SK-N-SH treated with all-trans-retinoic acid at 6 μM for 48 hours (cell line): ENCODE results near the gene PYGL.
"Not testable (repeated sequence)": the region's sequence is repeated elsewhere in the genome, so short reads cannot be mapped to it uniquely, and the experiment has no call there.

Experiments used
- ATAC-seq: fragments of 200-7000 bp; cut with Tn5 transposase; 3 replicates; pipeline ENCODE4 v1.9.1; 2020; ENCODE audit warnings: mild to moderate bottlenecking, moderate library complexity
- ARNTL ChIP-seq: fragments of 450-650 bp; formaldehyde crosslinking; IDR thresholded peaks from 2 replicates; pipeline ENCODE4 v1.5.0; 2020; ENCODE audit warnings: low read depth, mild to moderate bottlenecking, moderate library complexity, borderline replicate concordance
- BACH2 ChIP-seq: fragments of 250-450 bp; sonication (Bioruptor Pico); IDR thresholded peaks from 2 replicates; pipeline ENCODE4 v1.9.0; 2021; ENCODE audit warnings: mild to moderate bottlenecking, borderline replicate concordance
- CREB5 ChIP-seq: fragments of 250-450 bp; sonication (Bioruptor Pico); IDR thresholded peaks from 2 replicates; pipeline ENCODE4 v1.5.1; 2020; ENCODE audit warnings: low read depth, mild to moderate bottlenecking, moderate library complexity
- CSDC2 ChIP-seq: fragments of 250-450 bp; sonication (Bioruptor Pico); IDR thresholded peaks from 2 replicates; pipeline ENCODE4 v1.5.0; 2020; ENCODE audit warnings: mild to moderate bottlenecking, moderate library complexity
- CSRNP3 ChIP-seq: fragments of 250-450 bp; sonication (Bioruptor Pico); IDR thresholded peaks from 2 replicates; pipeline ENCODE4 v1.5.1; 2021; ENCODE audit warnings: mild to moderate bottlenecking, moderate library complexity
- ESRRG ChIP-seq: fragments of 250-450 bp; sonication (Bioruptor Pico); IDR thresholded peaks from 2 replicates; pipeline ENCODE4 v1.6.1; 2021; ENCODE audit warnings: mild to moderate bottlenecking
- GLIS3 ChIP-seq: fragments of 250-450 bp; sonication (Bioruptor Pico); IDR thresholded peaks from 2 replicates; pipeline ENCODE4 v1.5.0; 2020; ENCODE audit warnings: mild to moderate bottlenecking, moderate library complexity
- ISL1 ChIP-seq: fragments of 250-450 bp; sonication (Bioruptor Pico); IDR thresholded peaks from 2 replicates; pipeline ENCODE4 v2.1.2; 2022; ENCODE audit warnings: mild to moderate bottlenecking, moderate library complexity
- OSR1 ChIP-seq: fragments of 250-450 bp; sonication (Bioruptor Pico); IDR thresholded peaks from 2 replicates; pipeline ENCODE4 v1.8.0; 2022; ENCODE audit warnings: moderate library complexity, mild to moderate bottlenecking, inconsistent platforms
- PATZ1 ChIP-seq: fragments of 250-450 bp; sonication (Bioruptor Pico); IDR thresholded peaks from 2 replicates; pipeline ENCODE4 v1.8.0; 2020; ENCODE audit warnings: mild to moderate bottlenecking, moderate library complexity, borderline replicate concordance
- POU6F1 ChIP-seq: fragments of 250-450 bp; sonication (Bioruptor Pico); IDR thresholded peaks from 2 replicates; pipeline ENCODE4 v1.8.0; 2021; ENCODE audit warnings: low read depth, mild to moderate bottlenecking, moderate library complexity, borderline replicate concordance
- PPARA ChIP-seq: fragments of 250-450 bp; sonication (Bioruptor Pico); IDR thresholded peaks from 2 replicates; pipeline ENCODE4 v1.5.0; 2020; ENCODE audit warnings: mild to moderate bottlenecking, borderline replicate concordance
- RARB ChIP-seq: fragments of 250-450 bp; sonication (Bioruptor Pico); IDR thresholded peaks from 2 replicates; pipeline ENCODE4 v1.8.0; 2021; ENCODE audit warnings: mild to moderate bottlenecking, moderate library complexity
- SNAI2 ChIP-seq: fragments of 250-450 bp; sonication (Bioruptor Pico); IDR thresholded peaks from 2 replicates; pipeline ENCODE4 v1.5.0; 2020; ENCODE audit warnings: mild to moderate bottlenecking, moderate library complexity
- TCF4 ChIP-seq: fragments of 250-450 bp; sonication (Bioruptor Pico); IDR thresholded peaks from 2 replicates; pipeline ENCODE4 v1.8.0; 2021; ENCODE audit warnings: mild to moderate bottlenecking, moderate library complexity, borderline replicate concordance
- TOX ChIP-seq: fragments of 250-450 bp; sonication (Bioruptor Pico); IDR thresholded peaks from 2 replicates; pipeline ENCODE4 v1.8.0; 2021; ENCODE audit warnings: mild to moderate bottlenecking, moderate library complexity, borderline replicate concordance
- TSHZ2 ChIP-seq: fragments of 250-450 bp; sonication (Bioruptor Pico); IDR thresholded peaks from 2 replicates; pipeline ENCODE4 v1.5.0; 2020; ENCODE audit warnings: mild to moderate bottlenecking, moderate library complexity
- ZC3H10 ChIP-seq: fragments of 250-450 bp; sonication (Bioruptor Pico); IDR thresholded peaks from 2 replicates; pipeline ENCODE4 v1.5.1; 2021; ENCODE audit warnings: mild to moderate bottlenecking, moderate library complexity
- ZFP3 ChIP-seq: fragments of 250-450 bp; sonication (Bioruptor Pico); IDR thresholded peaks from 2 replicates; pipeline ENCODE4 v1.5.0; 2020; ENCODE audit warnings: mild to moderate bottlenecking, moderate library complexity
- ZFP30 ChIP-seq: fragments of 450-650 bp; formaldehyde crosslinking; IDR thresholded peaks from 2 replicates; pipeline ENCODE4 v1.5.0; 2022; ENCODE audit warnings: mild to moderate bottlenecking, moderate library complexity
- ZNF70 ChIP-seq: fragments of 450-650 bp; formaldehyde crosslinking; IDR thresholded peaks from 2 replicates; pipeline ENCODE4 v1.5.0; 2020; ENCODE audit warnings: mild to moderate bottlenecking, moderate library complexity
- ZNF8 ChIP-seq: fragments of 450-650 bp; formaldehyde crosslinking; IDR thresholded peaks from 2 replicates; pipeline ENCODE4 v1.5.0; 2020; ENCODE audit warnings: mild to moderate bottlenecking, moderate library complexity

The PYGL gene

GRCh38 chr14:50904719-50905118 is 39.6 kb downstream of the PYGL start:
- TF ChIP-seq PPARA: no peak
- no peak for TF ChIP-seq CSDC2 (CRISPR knock-in tag)
- no peak for TF ChIP-seq TCF4 (CRISPR knock-in tag)
- TF ChIP-seq POU6F1 (CRISPR knock-in tag): no peak
- TF ChIP-seq GLIS3 (CRISPR knock-in tag): no peak
- no peak for TF ChIP-seq ZFP30 (CRISPR knock-in tag)
- no peak for TF ChIP-seq ZNF8
- no peak for TF ChIP-seq ARNTL
- no peak for TF ChIP-seq ZNF70 (CRISPR knock-in tag)
- no peak for TF ChIP-seq OSR1 (CRISPR knock-in tag)
- TF ChIP-seq CREB5 (CRISPR knock-in tag): no peak
- TF ChIP-seq BACH2 (CRISPR knock-in tag): no peak
- no peak for TF ChIP-seq TOX (CRISPR knock-in tag)
- no peak for ATAC-seq

GRCh38 chr14:50901361-50901760 is 42.9 kb downstream of the PYGL start:
- TF ChIP-seq SNAI2 (CRISPR knock-in tag) (no peak), CREB5 (CRISPR knock-in tag) (no peak), TSHZ2 (CRISPR knock-in tag) (no peak), PATZ1 (CRISPR knock-in tag) (no peak), ZC3H10 (CRISPR knock-in tag) (no peak), ZNF8 (no peak), GLIS3 (CRISPR knock-in tag) (no peak), CSRNP3 (no peak), ISL1 (CRISPR knock-in tag) (no peak), TCF4 (CRISPR knock-in tag) (no peak), CSDC2 (CRISPR knock-in tag) (no peak), ZFP3 (no peak), ARNTL (no peak), TOX (CRISPR knock-in tag) (no peak)
- ATAC-seq: no peak

GRCh38 chr14:50897658-50898175 is 46.6 kb downstream of the PYGL start:
- ATAC-seq: no peak
- TF ChIP-seq RARB (CRISPR knock-in tag) (no peak), ZFP30 (CRISPR knock-in tag) (no peak), TOX (CRISPR knock-in tag) (no peak), ZC3H10 (CRISPR knock-in tag) (no peak), POU6F1 (CRISPR knock-in tag) (no peak), ZFP3 (no peak), SNAI2 (CRISPR knock-in tag) (no peak), TCF4 (CRISPR knock-in tag) (no peak), CSRNP3 (no peak), ESRRG (CRISPR knock-in tag) (no peak)
- TF ChIP-seq, all 23 proteins: peak for 0

GRCh38 chr14:50897005-50897404 is 47.3 kb downstream of the PYGL start:
- ATAC-seq: not testable (repeated sequence)
